ENCODE results near the gene HERPUD2. TPM values are rescaled to one million over a fixed set of nuclear protein-coding genes. Genes with fewer than 3 reads are reported as not detected.

HERPUD2 gene
- total and polyA plus RNA-seq, 2 donors (not counting 3 experiments of a cell fraction or from before 2014, with no cell fraction given), result 33.9 to 42.0 TPM

Other genes with a start within 250 kb of the HERPUD2 start
- 223 and 228 TPM in 2 replicates for gene SEPTIN7, start 105.9 kb upstream of the HERPUD2 start, total RNA-seq
- 57.3 and 73.6 TPM in 2 replicates for gene SEPTIN7, start 105.9 kb upstream of the HERPUD2 start, polyA plus RNA-seq

Measured in endothelial cell of umbilical vein (primary cell).